NT2/D1 (cell line): ENCODE data around the gene OXT.

Source experiments
- DNase-seq: peaks from one replicate; pipeline ENCODE4 v3.0.0-alpha.2; 2011; ENCODE audit warnings: low read depth, low spot score
- H3K27me3 ChIP-seq: 2 replicates; pipeline ENCODE4 v1.6.0; 2011; ENCODE audit warnings: mild to moderate bottlenecking; ENCODE audit not compliant: insufficient read length, insufficient read depth
- H3K36me3 ChIP-seq: 2 replicates; pipeline ENCODE4 v1.6.1; 2011; ENCODE audit warnings: mild to moderate bottlenecking, low read length, mixed read lengths; ENCODE audit not compliant: insufficient read depth, insufficient read length
- H3K4me1 ChIP-seq: 2 replicates; pipeline ENCODE4 v1.5.1; 2011; ENCODE audit not compliant: insufficient read depth, insufficient read length
- H3K4me3 ChIP-seq: 2 replicates; pipeline ENCODE4 v1.5.1; 2011; ENCODE audit warnings: low read depth; ENCODE audit not compliant: insufficient read length
- H3K9ac ChIP-seq: 2 replicates; pipeline ENCODE4 v1.6.0; 2011; ENCODE audit warnings: low read depth; ENCODE audit not compliant: insufficient read length
- H3K9me3 ChIP-seq: 2 replicates; pipeline ENCODE4 v1.5.1; 2011; ENCODE audit warnings: mild to moderate bottlenecking, low read length; ENCODE audit not compliant: insufficient read depth
- SUZ12 ChIP-seq: IDR thresholded peaks from 2 replicates; pipeline ENCODE4 v1.6.1; 2011; ENCODE audit not compliant: insufficient read length, insufficient read depth; ENCODE audit errors: extremely low read depth
- YY1 ChIP-seq: IDR thresholded peaks from 2 replicates; pipeline ENCODE4 v1.6.1; 2011; ENCODE audit not compliant: insufficient read length, insufficient read depth
- ZNF274 ChIP-seq: IDR thresholded peaks from 2 replicates; pipeline ENCODE4 v1.6.1; 2011; ENCODE audit warnings: mild to moderate bottlenecking, low read depth, low read length

Gene OXT

DNA sequence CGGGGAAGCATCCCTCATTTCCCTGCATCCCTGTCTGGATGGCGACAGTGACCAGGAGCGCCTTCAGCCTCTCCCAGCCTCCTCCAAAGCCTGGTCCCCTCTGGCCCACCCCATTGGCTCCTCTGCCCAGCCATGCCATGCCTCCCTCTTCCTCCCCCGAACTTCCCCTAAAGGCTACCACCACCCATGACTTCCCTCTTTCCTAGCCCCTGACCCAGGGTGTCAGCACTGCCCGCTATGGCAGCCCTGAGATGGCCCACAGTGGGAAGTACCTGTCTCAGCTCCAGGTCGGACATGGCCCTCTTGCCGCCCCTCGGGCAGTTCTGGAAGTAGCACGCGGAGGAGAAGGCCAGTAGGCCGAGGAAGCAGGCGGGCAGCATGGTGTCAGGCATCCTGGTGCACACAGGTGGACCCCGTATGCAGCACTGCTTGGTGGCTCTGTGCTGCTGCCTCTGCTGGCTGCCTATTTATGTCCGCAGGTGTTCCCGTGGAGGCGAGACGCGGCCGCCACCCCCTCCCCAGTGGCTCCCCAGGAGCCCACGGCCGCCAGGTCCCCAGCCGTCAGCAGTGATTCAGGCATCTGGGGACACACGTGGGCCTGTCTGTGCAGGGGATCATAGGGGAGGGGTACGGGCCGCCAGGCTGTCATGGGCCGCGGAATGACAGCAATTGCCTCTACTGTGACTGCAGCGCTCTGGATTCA lies 13.0 kb downstream of the OXT start, which contains the start of gene AVP:
TSS of gene AVP (minus strand) at position 442 of the 703 bp plus-strand sequence. CDS start at position 392, 50 bp downstream.
- TF ChIP-seq ZNF274 (no peak), YY1 (no peak), SUZ12 (no peak)
- H3K9ac ChIP-seq = no peak within 1 kb of the TSS
- DNase-seq = no peak
- H3K27me3 ChIP-seq = peaks cover 45% of the 10 kb centered on the region
- no peak within 1 kb of the TSS for H3K4me3 ChIP-seq
- H3K4me1 ChIP-seq = no peaks in the 10 kb centered on the region
- no peaks in the 10 kb centered on the region for H3K9me3 ChIP-seq
- no peaks in the 10 kb centered on the region for H3K36me3 ChIP-seq

DNA sequence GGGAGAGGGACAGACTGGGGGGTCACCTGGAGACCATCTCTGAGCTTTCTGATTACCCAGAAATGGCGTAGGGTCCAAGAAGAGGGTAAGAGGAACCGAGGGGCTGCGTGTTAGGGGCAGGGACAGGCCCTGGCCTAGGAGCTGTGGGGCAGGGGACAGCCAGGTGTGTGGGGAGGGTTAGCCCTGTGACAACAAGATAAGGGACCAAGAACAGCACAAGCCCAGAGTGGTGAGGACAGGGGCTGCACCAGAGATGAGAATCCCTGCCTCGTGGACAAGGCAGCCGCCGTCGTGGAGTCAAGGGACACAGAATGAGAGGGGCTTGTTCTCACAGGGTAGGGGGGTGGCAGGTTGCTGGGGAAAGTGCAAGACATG lies 13.6 kb downstream of the OXT start:
- DNase-seq = no peak
- Histone ChIP-seq H3K36me3 (no peaks in the 10 kb centered on the region), H3K9me3 (no peaks in the 10 kb centered on the region), H3K9ac (no peak overlapping the region), H3K4me1 (no peaks in the 10 kb centered on the region), H3K27me3 (peaks cover 45% of the 10 kb centered on the region), H3K4me3 (no peak overlapping the region)
- no peak for TF ChIP-seq ZNF274
- no peak for TF ChIP-seq YY1
- no peak for TF ChIP-seq SUZ12

DNA sequence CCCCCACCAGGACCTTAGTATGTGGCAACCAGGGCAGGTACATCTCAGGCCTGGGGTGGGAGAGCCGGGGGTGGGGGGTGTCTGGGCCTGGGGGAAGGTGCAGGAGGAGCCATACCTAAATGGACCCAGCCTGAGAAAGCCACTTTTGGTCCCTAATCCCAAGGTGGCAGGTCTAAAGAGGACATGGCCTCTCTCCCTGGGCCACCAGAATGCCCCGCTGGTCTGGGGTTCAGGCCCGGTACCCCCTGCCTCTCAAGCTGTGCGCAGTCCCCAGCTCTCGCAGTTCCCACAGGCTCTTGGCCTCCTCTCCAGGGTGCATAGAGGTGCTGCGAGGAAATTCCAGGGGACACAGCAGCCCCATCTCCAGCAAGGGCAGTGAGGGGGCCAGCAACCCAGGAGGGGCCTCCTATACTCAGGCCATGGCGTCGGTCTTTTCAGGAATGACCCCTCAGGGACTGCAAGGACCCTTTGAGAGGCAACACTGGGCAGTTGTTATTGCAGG lies 14.2 kb downstream of the OXT start:
- Histone ChIP-seq H3K9ac (no peak overlapping the region), H3K27me3 (peaks cover 42% of the 10 kb centered on the region), H3K36me3 (no peaks in the 10 kb centered on the region), H3K9me3 (no peaks in the 10 kb centered on the region), H3K4me3 (no peak overlapping the region), H3K4me1 (no peaks in the 10 kb centered on the region)
- TF ChIP-seq ZNF274 = no peak
- no peak for TF ChIP-seq YY1
- TF ChIP-seq SUZ12 = no peak
- no peak for DNase-seq

DNA sequence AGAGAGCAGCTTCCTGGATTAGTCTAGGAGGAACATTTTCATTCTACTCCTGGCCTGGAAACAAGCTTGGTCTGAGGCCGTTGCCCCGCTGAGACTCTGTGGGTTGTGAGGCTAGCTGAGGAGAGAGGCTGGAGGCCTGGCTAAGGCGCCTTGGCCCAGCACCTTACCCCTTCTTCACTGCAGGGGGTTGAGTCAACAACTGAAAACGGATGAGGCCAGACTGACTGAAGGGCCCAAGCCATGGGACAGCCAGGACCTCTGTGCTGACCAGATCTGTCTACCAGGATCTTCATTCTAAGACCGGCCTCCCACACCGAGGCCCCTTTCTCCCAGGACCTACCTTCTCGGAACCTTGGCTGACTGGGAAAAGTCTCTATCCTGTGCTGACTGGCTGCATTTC lies 16.6 kb downstream of the OXT start:
- Histone ChIP-seq H3K36me3 (no peaks in the 10 kb centered on the region), H3K9ac (no peak overlapping the region), H3K4me1 (no peaks in the 10 kb centered on the region), H3K4me3 (no peak overlapping the region), H3K9me3 (no peaks in the 10 kb centered on the region), H3K27me3 (peaks cover 30% of the 10 kb centered on the region)
- TF ChIP-seq SUZ12 (no peak), YY1 (no peak), ZNF274 (no peak)
- no peak for DNase-seq

DNA sequence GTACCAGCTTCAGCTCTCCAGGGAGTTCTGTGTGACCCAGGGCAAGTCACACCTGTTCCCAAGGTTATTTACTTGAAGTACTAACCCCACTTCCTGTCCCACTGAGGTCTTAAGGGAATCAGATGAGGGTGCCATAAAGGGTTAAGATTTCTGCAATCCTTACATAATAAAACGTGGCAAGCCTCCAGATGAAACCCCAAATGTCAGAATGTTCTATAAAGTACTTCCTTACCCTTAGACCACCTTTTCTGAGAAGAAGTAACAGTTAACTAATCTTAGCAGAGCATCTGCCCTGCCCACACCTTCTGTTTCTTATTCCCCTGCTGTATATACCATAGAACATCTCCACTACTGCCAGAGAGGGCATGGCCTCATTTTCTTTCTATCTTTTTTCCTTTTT lies 19.1 kb downstream of the OXT start:
- Histone ChIP-seq H3K9me3 (no peaks in the 10 kb centered on the region), H3K27me3 (peaks cover 15% of the 10 kb centered on the region), H3K36me3 (no peaks in the 10 kb centered on the region), H3K4me3 (no peak overlapping the region), H3K9ac (no peak overlapping the region), H3K4me1 (peaks cover 3% of the 10 kb centered on the region)
- TF ChIP-seq YY1 (no peak), SUZ12 (no peak), ZNF274 (no peak)
- no peak for DNase-seq

DNA sequence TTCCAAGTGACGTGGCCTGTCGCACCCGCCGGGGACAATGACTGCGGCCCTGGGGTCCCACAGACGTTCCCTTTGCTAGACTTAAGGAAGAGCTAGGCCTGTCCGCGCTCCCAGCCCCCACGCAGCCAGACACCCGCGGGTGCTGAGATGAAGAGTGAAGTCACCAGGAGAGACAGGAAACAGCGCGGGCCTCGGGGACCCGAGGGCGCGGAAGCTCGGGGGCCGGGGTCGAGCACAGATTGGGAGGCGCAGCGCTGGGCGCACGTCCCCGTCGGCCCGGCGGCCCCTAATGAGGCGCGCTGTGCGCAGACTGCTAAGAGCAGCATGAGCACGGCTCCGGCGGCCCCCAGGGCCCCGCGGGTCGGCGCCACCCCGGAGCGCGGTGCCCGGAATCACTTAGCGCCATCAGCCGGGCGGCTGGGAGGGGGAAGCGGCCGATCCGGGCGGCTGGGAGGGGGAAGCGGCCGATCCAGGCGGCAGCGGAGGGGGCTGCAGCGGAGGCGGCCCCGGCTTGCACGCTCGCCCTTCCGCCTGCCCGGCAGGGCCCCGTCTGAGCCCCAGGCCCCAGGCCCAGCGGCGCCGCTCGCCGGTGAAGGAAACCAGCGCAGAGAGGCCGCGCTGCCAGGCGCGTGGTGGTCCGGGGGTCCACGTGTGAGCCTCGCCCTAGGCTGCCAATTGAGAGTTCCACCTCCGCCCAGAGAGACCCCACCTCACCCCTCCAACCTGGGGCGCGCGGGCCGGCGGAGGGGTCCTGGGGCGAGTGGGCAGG lies 21.4 kb downstream of the OXT start:
- Histone ChIP-seq H3K9me3 (no peaks in the 10 kb centered on the region), H3K4me1 (peaks cover 3% of the 10 kb centered on the region), H3K27me3 (peaks cover 15% of the 10 kb centered on the region), H3K4me3 (peak overlapping the region; percentile 40), H3K9ac (peak overlapping the region; percentile 70), H3K36me3 (no peaks in the 10 kb centered on the region)
- no peak for TF ChIP-seq ZNF274
- TF ChIP-seq YY1 = no peak
- TF ChIP-seq SUZ12 = no peak
- no peak for DNase-seq

DNA sequence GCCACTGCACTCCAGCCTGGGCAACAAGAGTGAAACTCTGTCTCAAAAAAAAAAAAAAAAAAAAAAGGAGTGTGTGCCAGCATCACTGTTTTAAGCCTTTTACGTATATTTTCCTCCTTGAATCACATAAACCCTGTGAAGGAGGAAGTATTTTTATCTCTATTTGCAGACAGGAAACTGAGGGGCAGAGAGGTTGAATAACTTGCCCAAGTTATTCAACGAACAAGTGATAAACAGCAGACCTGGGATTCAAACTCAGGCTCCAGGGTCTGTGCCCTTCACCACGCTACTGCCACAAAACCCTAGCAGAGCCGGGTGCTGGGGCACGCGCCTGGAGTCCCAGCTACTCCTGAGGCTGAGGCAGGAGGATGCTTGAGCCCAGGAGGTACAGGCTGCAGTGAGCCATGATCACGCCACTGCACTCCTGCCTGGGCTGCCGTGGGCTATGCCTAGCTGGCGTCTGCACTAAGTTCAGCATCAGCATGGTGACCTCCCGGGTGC lies 22.5 kb downstream of the OXT start:
- Histone ChIP-seq H3K27me3 (peaks cover 15% of the 10 kb centered on the region), H3K9ac (no peak overlapping the region), H3K9me3 (no peaks in the 10 kb centered on the region), H3K4me3 (no peak overlapping the region), H3K4me1 (peaks cover 3% of the 10 kb centered on the region), H3K36me3 (no peaks in the 10 kb centered on the region)
- no peak for DNase-seq
- TF ChIP-seq ZNF274 (no peak), YY1 (no peak), SUZ12 (no peak)
